IMR-90 (cell line): ENCODE measurements around the gene NDUFAF5. TPM values are rescaled to one million over a fixed set of nuclear protein-coding genes. Genes with fewer than 3 reads are reported as not detected.

Source experiments
- ATAC-seq: fragments of 200-7000 bp; cut with Tn5 transposase; 2 replicates; pipeline ENCODE4 v1.9.1; 2020; ENCODE audit warnings: low read depth, mild to moderate bottlenecking, moderate library complexity
- BruUV-seq: library from RNA; stranded (reverse); fragments of 400-500 nt; replicated peaks from 2 replicates; lab custom pipeline; 2021; lab: Mats Ljungman, UMichigan
- CTCF ChIA-PET: fragments of 300-600 bp; formaldehyde crosslinking; extraction: SDS; loops from one replicate; lab custom pipeline; 2021; ENCODE audit warnings: antibody characterized with exemption; lab: Yijun Ruan, JAX
- POLR2A ChIA-PET: fragments of 300-600 bp; sonication (Branson Sonifier 250); formaldehyde crosslinking; loops from one replicate; lab custom pipeline; 2022; ENCODE audit warnings: antibody characterized with exemption; ENCODE audit not compliant: unreplicated experiment; lab: Charles Lee
- DNase-seq: peaks from one replicate; pipeline ENCODE4 v3.0.0; 2013
- H2AFZ ChIP-seq: replicated peaks from 2 replicates; pipeline ENCODE3; 2013; ENCODE audit warnings: low read length, mild to moderate bottlenecking; ENCODE audit not compliant: poor library complexity
- H2AK5ac ChIP-seq: 2 replicates; pipeline ENCODE4 v1.6.1; 2013; ENCODE audit warnings: low read depth, low read length, inconsistent platforms
- H2AK9ac ChIP-seq: replicated peaks from 2 replicates; pipeline ENCODE3; 2013; ENCODE audit warnings: mild to moderate bottlenecking, low read depth, low read length, moderate library complexity; ENCODE audit not compliant: poor library complexity
- H2BK120ac ChIP-seq: 2 replicates; pipeline ENCODE4 v1.6.1; 2013; ENCODE audit warnings: low read depth, low read length, inconsistent platforms
- H2BK15ac ChIP-seq: 3 replicates; pipeline ENCODE4 v1.6.1; 2013; ENCODE audit warnings: low read depth, low read length, inconsistent platforms
- H2BK20ac ChIP-seq: 2 replicates; pipeline ENCODE4 v1.6.1; 2013; ENCODE audit warnings: low read depth, mild to moderate bottlenecking, inconsistent platforms, low read length, moderate library complexity
- H2BK5ac ChIP-seq: 2 replicates; pipeline ENCODE4 v1.6.1; 2013; ENCODE audit warnings: mild to moderate bottlenecking, low read depth, low read length, inconsistent platforms; ENCODE audit not compliant: poor library complexity, severe bottlenecking
- H3K14ac ChIP-seq: replicated peaks from 2 replicates; pipeline ENCODE4 v1.6.1; 2013; ENCODE audit warnings: low read depth, low read length, inconsistent platforms
- H3K18ac ChIP-seq: 2 replicates; pipeline ENCODE4 v1.6.1; 2013; ENCODE audit warnings: low read depth, low read length, control low read depth
- H3K23ac ChIP-seq: 2 replicates; pipeline ENCODE4 v1.6.1; 2013; ENCODE audit warnings: low read depth, low read length, inconsistent platforms
- H3K27ac ChIP-seq: 2 replicates; pipeline ENCODE4 v1.5.1; 2013; ENCODE audit warnings: mild to moderate bottlenecking, control low read depth, low read length; ENCODE audit not compliant: insufficient read depth
- H3K27me3 ChIP-seq: 2 replicates; pipeline ENCODE4 v1.6.1; 2013; ENCODE audit warnings: low read length; ENCODE audit not compliant: control insufficient read depth, insufficient read depth
- H3K36me3 ChIP-seq: 2 replicates; pipeline ENCODE4 v1.6.1; 2013; ENCODE audit warnings: low read length, mixed read lengths; ENCODE audit not compliant: control insufficient read depth, insufficient read depth
- H3K4ac ChIP-seq: 2 replicates; pipeline ENCODE4 v1.6.1; 2013; ENCODE audit warnings: low read depth, low read length, inconsistent platforms
- H3K4me1 ChIP-seq: 2 replicates; pipeline ENCODE4 v1.6.1; 2013; ENCODE audit warnings: low read length, mixed read lengths; ENCODE audit not compliant: control insufficient read depth, insufficient read depth
- H3K4me2 ChIP-seq: 2 replicates; pipeline ENCODE4 v1.6.1; 2013; ENCODE audit warnings: low read depth, mild to moderate bottlenecking, control low read depth, low read length, moderate library complexity
- H3K4me3 ChIP-seq: 2 replicates; pipeline ENCODE4 v1.5.1; 2013; ENCODE audit warnings: low read depth, mild to moderate bottlenecking, control low read depth, low read length, moderate library complexity; ENCODE audit not compliant: insufficient read depth
- H3K56ac ChIP-seq: 2 replicates; pipeline ENCODE4 v1.6.1; 2013; ENCODE audit warnings: low read length, inconsistent platforms; ENCODE audit not compliant: insufficient read depth; ENCODE audit errors: extremely low read depth
- H3K79me1 ChIP-seq, 2 experiments: 2 replicates each; pipeline ENCODE4 v1.6.1; 2013; ENCODE audit warnings: low read length in 2 of 2, inconsistent platforms in 1 of 2, low read depth in 1 of 2
- H3K9ac ChIP-seq: 2 replicates; pipeline ENCODE4 v1.6.1; 2013; ENCODE audit warnings: low read depth, low read length, control low read depth
- H3K9me1 ChIP-seq: 2 replicates; pipeline ENCODE4 v1.6.1; 2013; ENCODE audit warnings: low read length, inconsistent platforms; ENCODE audit not compliant: insufficient read depth
- H3K9me3 ChIP-seq: 2 replicates; pipeline ENCODE4 v1.6.1; 2013; ENCODE audit warnings: low read length; ENCODE audit not compliant: control insufficient read depth, insufficient read depth
- H4K20me1 ChIP-seq: 2 replicates; pipeline ENCODE4 v1.6.1; 2013; ENCODE audit warnings: low read length, inconsistent platforms; ENCODE audit not compliant: insufficient read depth
- H4K5ac ChIP-seq: 2 replicates; pipeline ENCODE4 v1.6.1; 2013; ENCODE audit warnings: mild to moderate bottlenecking, low read depth, low read length, control low read depth
- H4K8ac ChIP-seq, 2 experiments: 2 replicates each; pipeline ENCODE4 v1.6.1; 2013; ENCODE audit warnings: low read depth in 2 of 2, low read length in 2 of 2, control low read depth in 1 of 2, inconsistent platforms in 1 of 2
- H4K91ac ChIP-seq: 2 replicates; pipeline ENCODE4 v1.6.1; 2013; ENCODE audit warnings: low read depth, low read length, inconsistent platforms; ENCODE audit not compliant: insufficient read depth
- BHLHE40 ChIP-seq: fragments of 150-350 bp; IDR thresholded peaks from 2 replicates; pipeline ENCODE4 v1.6.1; 2016; ENCODE audit warnings: mild to moderate bottlenecking, low read depth, low read length
- CEBPB ChIP-seq: IDR thresholded peaks from 2 replicates; pipeline ENCODE4 v1.6.1; 2012; ENCODE audit warnings: low read depth, low read length, improper control_type of control experiment
- CHD1 ChIP-seq: IDR thresholded peaks from 2 replicates; pipeline ENCODE4 v1.6.1; 2012; ENCODE audit warnings: low read depth, low read length, improper control_type of control experiment
- CTCF ChIP-seq: conservative IDR thresholded peaks from 2 replicates; pipeline ENCODE4 v1.5.1; 2012; ENCODE audit warnings: mild to moderate bottlenecking, low read depth, low read length, improper control_type of control experiment
- MAFK ChIP-seq: IDR thresholded peaks from 2 replicates; pipeline ENCODE4 v1.6.1; 2012; ENCODE audit warnings: low read depth, low read length, improper control_type of control experiment
- MAZ ChIP-seq: IDR thresholded peaks from 2 replicates; pipeline ENCODE4 v1.6.1; 2012; ENCODE audit warnings: low read depth, mild to moderate bottlenecking, low read length, improper control_type of control experiment, moderate library complexity, borderline replicate concordance
- NFE2L2 ChIP-seq: fragments of 150-350 bp; IDR thresholded peaks from 2 replicates; pipeline ENCODE4 v1.6.1; 2016; ENCODE audit warnings: low read depth, mild to moderate bottlenecking, low read length
- POLR2A ChIP-seq: IDR thresholded peaks from 2 replicates; pipeline ENCODE4 v1.6.1; 2012; ENCODE audit warnings: mild to moderate bottlenecking, low read depth, low read length
- RAD21 ChIP-seq: IDR thresholded peaks from 2 replicates; pipeline ENCODE4 v1.6.1; 2012; ENCODE audit warnings: low read length, improper control_type of control experiment
- RFX5 ChIP-seq: IDR thresholded peaks from 2 replicates; pipeline ENCODE4 v1.8.0; 2012; ENCODE audit warnings: low read depth, mild to moderate bottlenecking, low read length, moderate library complexity
- WGBS, 2 experiments: methylation state at CpG; one replicate each; pipeline versions ENCODE4 v1.1.5 to v1.1.7; 2013; ENCODE audit warnings: missing lambda C conversion rate in 2 of 2; ENCODE audit not compliant: insufficient read length in 1 of 2; ENCODE audit errors: extremely low coverage in 2 of 2; 5-methylcytosine and 5-hydroxymethylcytosine counted together
- dilution Hi-C: fragments of 300-500 bp; cut with HindIII; formaldehyde crosslinking; loops from one replicate; pipeline ENCODE4 v1.14.3; 2018; ENCODE audit warnings: low sequenced_read_pairs; ENCODE audit not compliant: unreplicated experiment
- in situ Hi-C: fragments of 300-500 bp; cut with MboI; formaldehyde crosslinking; loops from 3 replicates; pipeline ENCODE4 v1.14.3; 2019; ENCODE audit warnings: low sequenced_read_pairs, inconsistent platforms, mixed read lengths
- intact Hi-C: fragments of 100-400 bp; cut with micrococcal nuclease; formaldehyde crosslinking; loops from 2 replicates; pipeline ENCODE4 v1.10.0; 2022
- polyA plus RNA-seq, 3 experiments: library from polyadenylated mRNA; depleted of rRNA; stranded (reverse); fragments of >200 nt; gene quantifications; 2 replicates each; pipeline ENCODE4 v1.2.3, GENCODE V29; 2012; ENCODE audit warnings: low replicate concordance in 1 of 3
- total RNA-seq: library from RNA; depleted of rRNA; stranded (reverse); fragments of >200 nt; gene quantifications from 2 replicates; pipeline ENCODE4 v1.2.3, GENCODE V29; 2012

NDUFAF5 gene
- total and polyA plus RNA-seq, 2 of the 4 experiments (the other 2 are of a cell fraction) = 6.8 to 12.3 TPM

GRCh38 chr20:13791540-13792459, 7.0 kb downstream of the NDUFAF5 start:
- H3K79me1 ChIP-seq = peaks cover 6 to 13% of the 10 kb centered on the region in 2 experiments; a peak in 3 of 4 replicates
- dilution Hi-C loops = no loop called here
- CTCF ChIA-PET = no interaction called here

More at GRCh38 chr20:13791540-13792459, 7.0 kb downstream of the NDUFAF5 start:
- in situ Hi-C loops (no loop called here), intact Hi-C loops (no loop called here)
- POLR2A ChIA-PET = interaction anchor here (0.5 kb wide), 1 partner anchor 882 kb away, joined by 4 read pairs; no protein-coding TSS in a partner anchor
- no peak for ATAC-seq
- no peak for DNase-seq
- Histone ChIP-seq H3K4ac (no peak overlapping the region), H4K20me1 (no peaks in the 10 kb centered on the region), H3K9me1 (no peaks in the 10 kb centered on the region), H3K4me2 (no peak overlapping the region), H3K9ac (no peak overlapping the region), H2AK9ac (no peak overlapping the region), H3K18ac (no peak overlapping the region), H3K4me3 (no peak overlapping the region), H4K8ac (no peak overlapping the region), H3K4me1 (no peaks in the 10 kb centered on the region), H2BK15ac (no peak overlapping the region), H2BK120ac (no peak overlapping the region), H2BK20ac (no peak overlapping the region), H2AFZ (no peak overlapping the region), H4K5ac (no peak overlapping the region), H3K27ac (no peak overlapping the region), H3K14ac (no peak overlapping the region), H3K27me3 (no peaks in the 10 kb centered on the region), H3K36me3 (peaks cover 40% of the 10 kb centered on the region), H4K91ac (no peak overlapping the region), H3K9me3 (no peaks in the 10 kb centered on the region), H2AK5ac (no peak overlapping the region), H3K23ac (no peak overlapping the region), H2BK5ac (no peak overlapping the region), H3K56ac (no peak overlapping the region)
- WGBS, 2 experiments = no CpG with 5 or more reads among the region's 2 CpGs
- BruUV-seq = no TSS peak
- no peak for TF ChIP-seq MAZ
- TF ChIP-seq BHLHE40 = no peak
- TF ChIP-seq RAD21 = no peak
- TF ChIP-seq POLR2A = no peak
- TF ChIP-seq NFE2L2 = no peak
- TF ChIP-seq CEBPB = no peak
- TF ChIP-seq CHD1 = no peak
- TF ChIP-seq MAFK = no peak
- no peak for TF ChIP-seq CTCF
- no peak for TF ChIP-seq RFX5
